Measurements from ENCODE around the gene ABCC6. TPM values are rescaled to one million over a fixed set of nuclear protein-coding genes. Genes with fewer than 3 reads are reported as not detected.
A peak's percentile ranks its signal among the peaks of the same experiment; 100 is the strongest.
"Not testable (repeated sequence)": the region's sequence is repeated elsewhere in the genome, so short reads cannot be mapped to it uniquely, and the experiment has no call there.

ABCC6 gene
- total and polyA plus RNA-seq, 2 of the 13 experiments (the other 11 are each of a cell fraction or from before 2014, with no cell fraction given), result 82.4 to 105 TPM

DNA sequence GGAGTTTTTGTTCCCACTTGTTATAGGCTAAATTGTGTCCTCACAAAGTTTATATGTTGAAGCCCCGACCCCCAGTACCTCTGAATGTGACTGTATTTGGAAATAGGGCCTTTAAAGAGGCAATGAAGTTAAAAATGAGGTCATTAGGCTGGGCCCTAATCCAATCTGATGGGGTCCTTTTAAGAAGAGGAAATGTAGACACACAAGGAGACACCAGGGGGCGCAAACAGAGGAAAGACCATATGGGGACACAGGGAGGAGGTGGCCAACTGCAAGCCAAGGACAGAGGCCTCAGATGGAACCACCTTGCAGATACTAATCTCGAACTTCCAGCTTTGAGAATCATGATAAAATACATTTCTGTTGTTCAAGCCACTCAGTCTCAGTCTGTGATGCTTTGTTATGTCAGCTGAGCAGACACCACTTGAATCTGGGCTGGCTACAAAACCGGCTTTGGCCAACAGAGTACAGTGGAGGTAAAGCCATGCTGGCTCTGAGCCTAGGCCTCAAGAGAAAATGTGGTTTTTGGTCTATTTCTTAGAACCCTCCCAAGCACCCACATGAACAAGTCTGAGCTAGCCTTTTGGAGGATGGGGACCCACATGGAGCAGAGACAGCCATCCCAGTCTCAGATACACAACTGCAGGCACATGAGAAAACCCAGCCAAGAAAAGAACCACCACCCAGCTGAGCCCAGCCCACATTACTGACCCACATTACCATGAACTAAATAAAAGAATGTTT is 20.7 kb downstream of the ABCC6 start:
- TF ChIP-seq, protein P1, sequence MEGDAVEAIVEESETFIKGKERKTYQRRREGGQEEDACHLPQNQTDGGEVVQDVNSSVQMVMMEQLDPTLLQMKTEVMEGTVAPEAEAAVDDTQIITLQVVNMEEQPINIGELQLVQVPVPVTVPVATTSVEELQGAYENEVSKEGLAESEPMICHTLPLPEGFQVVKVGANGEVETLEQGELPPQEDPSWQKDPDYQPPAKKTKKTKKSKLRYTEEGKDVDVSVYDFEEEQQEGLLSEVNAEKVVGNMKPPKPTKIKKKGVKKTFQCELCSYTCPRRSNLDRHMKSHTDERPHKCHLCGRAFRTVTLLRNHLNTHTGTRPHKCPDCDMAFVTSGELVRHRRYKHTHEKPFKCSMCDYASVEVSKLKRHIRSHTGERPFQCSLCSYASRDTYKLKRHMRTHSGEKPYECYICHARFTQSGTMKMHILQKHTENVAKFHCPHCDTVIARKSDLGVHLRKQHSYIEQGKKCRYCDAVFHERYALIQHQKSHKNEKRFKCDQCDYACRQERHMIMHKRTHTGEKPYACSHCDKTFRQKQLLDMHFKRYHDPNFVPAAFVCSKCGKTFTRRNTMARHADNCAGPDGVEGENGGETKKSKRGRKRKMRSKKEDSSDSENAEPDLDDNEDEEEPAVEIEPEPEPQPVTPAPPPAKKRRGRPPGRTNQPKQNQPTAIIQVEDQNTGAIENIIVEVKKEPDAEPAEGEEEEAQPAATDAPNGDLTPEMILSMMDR (CRISPR knock-in tag; IDR thresholded peaks at IDR 0.05), result peak; percentile 38
- TF ChIP-seq SMC3 (IDR thresholded peaks at IDR 0.05; ENCODE audit: low read length) (peak; percentile 69; the same call in 1 of the 2 replicates), STAG1 (CRISPR knock-in tag; IDR thresholded peaks at IDR 0.05) (peak; percentile 39; the same call in 1 of the 2 replicates)
- CTCF ChIA-PET (ENCODE audit: low intra/inter-chr PET ratio, low total read pairs); H3K27ac ChIP-seq (ENCODE audit: extremely low read length, insufficient read depth, low read length); intact Hi-C loops (cut with micrococcal nuclease; ENCODE audit: unreplicated experiment); POLR2A ChIA-PET; H3K27me3 ChIP-seq (ENCODE audit: control insufficient read depth in 1 of 2, insufficient read depth in 2 of 2, low read length in 2 of 2); H3K9me3 ChIP-seq (ENCODE audit: low read length); H2AFZ ChIP-seq (ENCODE audit: low read length); H4K20me1 ChIP-seq (ENCODE audit: insufficient read depth, low read length); in situ Hi-C loops (cut with HindIII; ENCODE audit: extremely low pct_ligation_motif_present, low pct_unique_long_range_greater_than_20kb); H3K9ac ChIP-seq (ENCODE audit: insufficient read depth, low read depth, low read length); H3K4me3 ChIP-seq (replicated peaks in 1 of 3; ENCODE audit: insufficient read depth in 1 of 3, low read depth in 2 of 3, low read length in 3 of 3); H3K4me2 ChIP-seq (ENCODE audit: low read depth, low read length); H3K79me2 ChIP-seq (ENCODE audit: insufficient read depth, low read length): not testable (repeated sequence)
- TSS peak; percentile 29 for BruUV-seq (replicated peaks)
- WGBS (ENCODE audit: low lambda C conversion rate), result 30% methylated on average over 4 of the region's 4 CpGs
- FAIRE-seq (peak; percentile 90), DNase-seq (ENCODE audit: low spot score) (peak; percentile 78), ATAC-seq (peak; percentile 58)
- Histone ChIP-seq H3K36me3 (replicated peaks in 1 of 2; ENCODE audit: control insufficient read depth in 1 of 2, insufficient read depth in 2 of 2, low read length in 2 of 2) (peaks cover 16 to 36% of the 10 kb centered on the region in 2 experiments), H3K4me1 (ENCODE audit: insufficient read depth, low read length) (peaks cover 20% of the 10 kb centered on the region)

DNA sequence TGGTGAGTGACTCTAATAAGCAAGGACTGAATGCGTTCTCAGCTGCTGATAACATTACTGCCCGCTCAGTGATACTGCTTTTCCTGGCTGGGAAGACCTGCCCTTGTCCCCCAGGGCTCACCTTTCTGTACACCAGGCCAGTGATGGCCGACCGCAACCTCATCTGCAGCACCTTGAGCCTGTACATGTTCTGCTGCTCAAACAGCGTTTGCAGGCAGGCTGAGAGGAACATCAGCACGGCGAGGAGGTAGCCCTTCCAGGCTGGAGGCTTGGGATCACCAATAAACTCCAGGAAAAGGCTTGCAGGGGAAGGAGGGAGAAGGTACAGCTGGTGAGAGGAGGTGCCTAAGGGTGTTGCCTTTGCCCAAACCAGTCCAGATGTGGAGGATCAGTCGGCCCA is 21.4 kb downstream of the ABCC6 start:
- POLR2A ChIA-PET; H3K4me3 ChIP-seq (replicated peaks in 1 of 3; ENCODE audit: insufficient read depth in 1 of 3, low read depth in 2 of 3, low read length in 3 of 3); intact Hi-C loops (cut with micrococcal nuclease; ENCODE audit: unreplicated experiment); BruUV-seq (replicated peaks); H4K20me1 ChIP-seq (ENCODE audit: insufficient read depth, low read length); CTCF ChIA-PET (ENCODE audit: low intra/inter-chr PET ratio, low total read pairs); H3K4me2 ChIP-seq (ENCODE audit: low read depth, low read length); FAIRE-seq; H2AFZ ChIP-seq (ENCODE audit: low read length); H3K79me2 ChIP-seq (ENCODE audit: insufficient read depth, low read length); DNase-seq (ENCODE audit: low spot score); H3K9me3 ChIP-seq (ENCODE audit: low read length); H3K27me3 ChIP-seq (ENCODE audit: control insufficient read depth in 1 of 2, insufficient read depth in 2 of 2, low read length in 2 of 2); H3K27ac ChIP-seq (ENCODE audit: extremely low read length, insufficient read depth, low read length); in situ Hi-C loops (cut with HindIII; ENCODE audit: extremely low pct_ligation_motif_present, low pct_unique_long_range_greater_than_20kb); H3K9ac ChIP-seq (ENCODE audit: insufficient read depth, low read depth, low read length); ATAC-seq: not testable (repeated sequence)
- Histone ChIP-seq H3K36me3 (replicated peaks in 1 of 2; ENCODE audit: control insufficient read depth in 1 of 2, insufficient read depth in 2 of 2, low read length in 2 of 2) (peaks cover 18 to 43% of the 10 kb centered on the region in 2 experiments), H3K4me1 (ENCODE audit: insufficient read depth, low read length) (peaks cover 13% of the 10 kb centered on the region)
- WGBS (ENCODE audit: low lambda C conversion rate), result 99% methylated on average over 6 of the region's 8 CpGs

DNA sequence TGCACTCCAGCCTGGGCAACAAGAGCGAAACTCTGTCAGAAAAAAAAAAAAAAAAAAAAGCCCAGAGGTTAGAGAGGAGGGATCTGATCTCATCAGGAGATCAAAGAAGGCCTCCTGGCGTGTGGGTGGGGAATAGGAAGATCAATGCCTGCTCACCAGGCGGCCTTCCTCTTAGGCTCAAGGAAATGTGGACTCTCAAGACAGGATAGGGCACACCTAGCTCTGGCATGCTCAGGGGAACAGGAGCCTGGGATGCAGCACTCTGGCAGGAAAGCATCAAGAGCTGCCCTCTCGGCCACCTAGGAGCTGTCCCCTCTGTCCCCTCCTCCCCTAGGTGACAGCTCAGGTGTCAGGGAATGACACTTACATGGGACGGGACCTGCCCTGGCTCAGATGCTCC is 22.9 kb downstream of the ABCC6 start:
- H2AFZ ChIP-seq (ENCODE audit: low read length); H3K4me3 ChIP-seq (replicated peaks in 1 of 3; ENCODE audit: insufficient read depth in 1 of 3, low read depth in 2 of 3, low read length in 3 of 3); H3K27ac ChIP-seq (ENCODE audit: extremely low read length, insufficient read depth, low read length); in situ Hi-C loops (cut with HindIII; ENCODE audit: extremely low pct_ligation_motif_present, low pct_unique_long_range_greater_than_20kb); FAIRE-seq; ATAC-seq; intact Hi-C loops (cut with micrococcal nuclease; ENCODE audit: unreplicated experiment); DNase-seq (ENCODE audit: low spot score); H3K9ac ChIP-seq (ENCODE audit: insufficient read depth, low read depth, low read length); H3K4me2 ChIP-seq (ENCODE audit: low read depth, low read length); H3K9me3 ChIP-seq (ENCODE audit: low read length); H4K20me1 ChIP-seq (ENCODE audit: insufficient read depth, low read length); POLR2A ChIA-PET; H3K27me3 ChIP-seq (ENCODE audit: control insufficient read depth in 1 of 2, insufficient read depth in 2 of 2, low read length in 2 of 2); H3K79me2 ChIP-seq (ENCODE audit: insufficient read depth, low read length); BruUV-seq (replicated peaks); H3K4me1 ChIP-seq (ENCODE audit: insufficient read depth, low read length); CTCF ChIA-PET (ENCODE audit: low intra/inter-chr PET ratio, low total read pairs): not testable (repeated sequence)
- H3K36me3 ChIP-seq (replicated peaks in 1 of 2; ENCODE audit: control insufficient read depth in 1 of 2, insufficient read depth in 2 of 2, low read length in 2 of 2), result peaks cover 23 to 50% of the 10 kb centered on the region in 2 experiments
- 95% methylated on average over 5 of the region's 5 CpGs for WGBS (ENCODE audit: low lambda C conversion rate)

DNA sequence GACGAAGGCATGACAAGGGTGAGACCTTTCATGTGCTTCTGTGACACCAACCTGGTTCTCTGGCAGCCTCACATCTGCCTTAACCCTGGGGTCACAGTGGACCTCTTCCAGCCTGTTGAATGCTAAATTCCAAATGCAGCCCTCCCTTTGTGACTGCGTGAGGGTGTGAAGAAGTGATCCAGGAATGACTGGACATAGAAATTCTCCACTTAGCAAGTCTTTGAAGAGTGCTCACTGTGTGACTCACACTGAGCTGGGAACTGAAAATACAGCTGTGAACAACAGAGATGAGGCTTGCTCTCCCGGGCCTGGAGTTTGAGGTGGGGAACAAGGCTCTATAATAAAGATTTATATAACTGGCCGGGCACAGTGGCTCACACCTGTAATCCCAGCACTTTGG is 23.9 kb downstream of the ABCC6 start:
- H3K27me3 ChIP-seq (ENCODE audit: control insufficient read depth in 1 of 2, insufficient read depth in 2 of 2, low read length in 2 of 2); H4K20me1 ChIP-seq (ENCODE audit: insufficient read depth, low read length); H3K4me3 ChIP-seq (replicated peaks in 1 of 3; ENCODE audit: insufficient read depth in 1 of 3, low read depth in 2 of 3, low read length in 3 of 3); H2AFZ ChIP-seq (ENCODE audit: low read length); POLR2A ChIA-PET; BruUV-seq (replicated peaks); DNase-seq (ENCODE audit: low spot score); H3K9me3 ChIP-seq (ENCODE audit: low read length); in situ Hi-C loops (cut with HindIII; ENCODE audit: extremely low pct_ligation_motif_present, low pct_unique_long_range_greater_than_20kb); H3K27ac ChIP-seq (ENCODE audit: extremely low read length, insufficient read depth, low read length); H3K9ac ChIP-seq (ENCODE audit: insufficient read depth, low read depth, low read length); intact Hi-C loops (cut with micrococcal nuclease; ENCODE audit: unreplicated experiment); CTCF ChIA-PET (ENCODE audit: low intra/inter-chr PET ratio, low total read pairs); H3K79me2 ChIP-seq (ENCODE audit: insufficient read depth, low read length); H3K4me2 ChIP-seq (ENCODE audit: low read depth, low read length); H3K4me1 ChIP-seq (ENCODE audit: insufficient read depth, low read length); FAIRE-seq; ATAC-seq: not testable (repeated sequence)
- H3K36me3 ChIP-seq (replicated peaks in 1 of 2; ENCODE audit: control insufficient read depth in 1 of 2, insufficient read depth in 2 of 2, low read length in 2 of 2), result peaks cover 21 to 51% of the 10 kb centered on the region in 2 experiments
- 100% methylated on average over 4 of the region's 4 CpGs for WGBS (ENCODE audit: low lambda C conversion rate)

Measured in HepG2 (cell line).